GM10266 (cell line): ENCODE results near the gene SUGCT.

ENCODE experiments used
- DNase-seq: peaks from one replicate; pipeline ENCODE4 v3.0.0; 2012; ENCODE audit errors: extremely low spot score
- CTCF ChIP-seq: IDR thresholded peaks from 2 replicates; pipeline ENCODE4 v1.5.1; 2012; ENCODE audit warnings: mild to moderate bottlenecking, low read depth; ENCODE audit not compliant: control insufficient read depth, insufficient read depth; ENCODE audit errors: missing control alignments

SUGCT gene

GRCh38 chr7:40777730-40778312, 643.0 kb downstream of the SUGCT start:
- no peak for TF ChIP-seq CTCF
- no peak for DNase-seq

DNA sequence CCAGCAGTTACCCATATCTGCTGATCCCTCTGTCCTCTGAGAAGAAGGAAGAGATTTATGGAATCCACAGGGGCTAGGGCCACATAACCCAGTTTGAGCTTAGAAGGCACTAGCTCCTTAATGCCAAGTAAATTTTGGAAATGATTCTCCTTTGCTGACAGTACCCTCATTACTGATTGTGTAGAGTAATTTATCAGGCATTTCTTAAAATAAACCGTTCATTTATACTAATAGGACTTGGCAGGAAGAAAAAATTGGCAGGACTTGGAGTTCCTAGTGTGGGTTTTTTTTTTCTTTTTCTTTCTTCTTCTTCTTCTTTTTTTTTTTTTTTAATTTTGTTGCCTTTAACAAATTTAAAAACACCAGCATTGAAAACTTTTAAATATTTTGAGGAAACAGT, 645.7 kb downstream of the SUGCT start:
- no peak for TF ChIP-seq CTCF
- no peak for DNase-seq

DNA sequence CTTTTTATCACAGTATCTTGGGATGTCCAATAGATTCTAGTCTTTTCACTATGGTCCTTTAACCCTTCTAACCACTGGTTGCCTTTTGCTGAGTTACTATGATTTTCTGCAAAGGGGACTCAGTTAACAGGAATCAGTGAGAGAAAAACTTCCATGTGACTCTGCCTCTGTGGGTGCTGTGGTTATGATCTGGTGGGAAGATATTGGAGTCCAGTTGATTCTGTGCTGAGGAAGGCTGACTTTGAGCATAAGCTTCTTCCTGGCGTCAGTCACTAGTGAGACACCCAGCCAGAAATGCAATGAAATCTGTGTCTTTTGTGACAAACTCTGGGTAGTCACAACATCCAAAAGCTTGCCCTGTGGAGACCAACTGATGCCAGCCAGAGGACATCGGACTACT, 648.0 kb downstream of the SUGCT start:
- DNase-seq = no peak
- no peak for TF ChIP-seq CTCF

DNA sequence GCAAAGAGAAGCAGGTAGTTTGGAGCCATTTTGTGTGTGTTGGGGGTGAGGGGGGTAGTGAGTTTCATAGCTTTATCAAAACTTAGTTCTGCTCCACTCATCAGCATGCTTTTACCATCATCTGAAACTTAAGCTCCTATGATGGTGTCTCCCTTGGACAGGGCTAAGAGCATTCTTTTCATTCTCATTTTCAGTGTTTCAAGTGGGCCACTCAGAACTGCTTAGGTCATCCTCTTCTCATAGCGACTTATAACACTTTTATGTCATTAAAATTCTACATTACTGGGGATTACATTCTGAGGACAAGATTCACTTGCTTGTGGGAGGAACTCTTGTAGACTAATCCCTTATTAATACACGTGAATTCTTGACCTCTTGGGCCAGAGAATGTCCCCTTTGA, 649.4 kb downstream of the SUGCT start:
- TF ChIP-seq CTCF = no peak

DNA sequence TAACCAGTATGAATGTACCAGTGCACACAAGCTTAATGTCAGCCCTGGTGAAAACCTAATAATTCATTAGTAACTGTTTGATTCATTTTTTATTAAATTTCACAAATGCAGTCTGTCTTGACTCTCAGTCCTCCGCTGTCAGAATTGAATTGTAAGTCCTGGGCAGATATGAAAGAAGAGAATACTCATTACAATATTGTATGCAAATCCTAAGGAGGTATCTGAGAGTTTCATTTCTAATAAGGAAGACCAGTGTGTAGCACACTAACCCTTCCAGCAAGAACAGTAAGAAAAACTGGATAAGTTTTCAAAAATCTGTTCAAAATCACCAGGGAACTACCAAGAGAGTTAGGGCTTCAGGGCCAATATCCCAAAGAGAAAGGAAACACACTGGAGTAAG, 652.1 kb downstream of the SUGCT start:
- no peak for TF ChIP-seq CTCF
- no peak for DNase-seq

More for the DNA sequence above, 649.4 kb downstream of the SUGCT start:
- no peak for DNase-seq

DNA sequence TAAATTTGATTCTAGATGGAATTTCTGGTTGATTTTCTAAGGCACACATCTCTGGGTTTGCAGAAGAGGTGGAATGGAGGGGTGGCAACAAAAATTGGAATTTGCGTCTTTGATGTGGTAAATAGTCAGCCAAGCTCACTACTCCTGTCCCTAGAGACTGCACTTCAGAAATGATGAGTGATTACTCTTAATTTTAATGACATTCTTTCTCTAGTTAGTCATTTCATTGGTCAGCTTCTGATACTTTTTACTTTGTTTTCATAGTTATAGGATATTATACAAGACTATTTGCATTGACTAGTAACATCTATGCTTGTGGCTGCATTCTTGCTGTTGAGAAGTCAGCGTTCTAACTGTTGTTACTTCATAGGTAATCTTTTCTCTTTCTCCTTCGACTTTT, 658.3 kb downstream of the SUGCT start:
- no peak for TF ChIP-seq CTCF
- no peak for DNase-seq

GRCh38 chr7:40795607-40796006, 660.8 kb downstream of the SUGCT start:
- TF ChIP-seq CTCF = no peak
- DNase-seq = no peak
